Omental fat pad (tissue), 4 donors: ENCODE results near the gene TTLL9. TPM values are rescaled to one million over a fixed set of nuclear protein-coding genes. Genes with fewer than 3 reads are reported as not detected.

Experiments used
- ATAC-seq: fragments of 150-250 bp; one replicate; pipeline ENCODE4 v1.9.1; 2016; ENCODE audit warnings: mild to moderate bottlenecking, moderate library complexity; ENCODE audit not compliant: low FRiP score
- DNase-seq: peaks from one replicate; pipeline ENCODE4 v3.0.0-alpha.2; 2019; ENCODE audit warnings: low spot score
- total RNA-seq, 4 donors: library from RNA; depleted of rRNA; stranded (reverse); fragments of >200 nt; gene quantifications; one replicate each; pipeline ENCODE4 v1.1.0, GENCODE V29; 2016
- TF ChIP-seq, protein P1 (sequence below), 3 donors: fragments of 450-650 bp; IDR thresholded peaks; one replicate each; pipeline ENCODE4 v1.5.1; 2016 to 2017; ENCODE audit warnings: antibody characterized with exemption in 3 of 3, mild to moderate bottlenecking in 3 of 3, moderate library complexity in 2 of 3

TTLL9 gene
- total RNA-seq, 4 donors from 2014 or later = 0.24 to 1.4 (median 0.28) TPM

DNA sequence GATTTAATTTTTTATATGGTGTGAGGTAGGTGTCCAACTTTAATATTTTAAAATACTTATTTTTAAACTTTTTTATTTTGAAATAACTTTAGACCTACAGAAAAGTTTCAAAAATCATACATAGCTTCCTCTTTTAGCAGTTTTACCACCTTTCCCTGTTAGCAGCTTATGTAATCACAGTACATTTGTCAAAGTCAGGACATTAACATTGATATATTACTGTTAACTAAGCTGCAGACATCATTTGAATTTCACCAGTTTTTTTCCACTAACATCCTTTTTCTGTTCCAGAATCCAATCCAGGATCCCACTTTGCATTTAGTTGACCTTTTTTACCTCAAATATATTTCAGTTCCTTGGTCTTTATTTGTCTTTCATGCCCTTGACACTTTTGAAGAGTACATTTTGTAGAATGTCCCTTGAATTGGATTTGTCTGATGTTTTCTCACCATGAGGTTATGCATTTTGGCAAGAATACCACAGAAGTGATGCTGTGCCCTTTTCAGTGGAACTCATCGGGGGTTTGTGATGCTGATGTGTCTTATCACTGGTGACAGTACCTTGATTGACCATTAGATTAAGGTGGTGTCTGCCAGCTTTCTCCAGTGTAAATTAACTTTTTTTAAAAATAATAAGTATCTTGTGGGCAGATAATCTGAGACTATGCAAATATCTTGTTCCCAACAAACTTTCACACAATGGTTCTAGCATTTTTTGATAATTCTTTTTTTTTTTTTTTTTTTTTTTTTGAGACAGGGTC lies 33.4 kb downstream of the TTLL9 start:
- ATAC-seq (no peak), DNase-seq (no peak)
- TF ChIP-seq, protein P1, sequence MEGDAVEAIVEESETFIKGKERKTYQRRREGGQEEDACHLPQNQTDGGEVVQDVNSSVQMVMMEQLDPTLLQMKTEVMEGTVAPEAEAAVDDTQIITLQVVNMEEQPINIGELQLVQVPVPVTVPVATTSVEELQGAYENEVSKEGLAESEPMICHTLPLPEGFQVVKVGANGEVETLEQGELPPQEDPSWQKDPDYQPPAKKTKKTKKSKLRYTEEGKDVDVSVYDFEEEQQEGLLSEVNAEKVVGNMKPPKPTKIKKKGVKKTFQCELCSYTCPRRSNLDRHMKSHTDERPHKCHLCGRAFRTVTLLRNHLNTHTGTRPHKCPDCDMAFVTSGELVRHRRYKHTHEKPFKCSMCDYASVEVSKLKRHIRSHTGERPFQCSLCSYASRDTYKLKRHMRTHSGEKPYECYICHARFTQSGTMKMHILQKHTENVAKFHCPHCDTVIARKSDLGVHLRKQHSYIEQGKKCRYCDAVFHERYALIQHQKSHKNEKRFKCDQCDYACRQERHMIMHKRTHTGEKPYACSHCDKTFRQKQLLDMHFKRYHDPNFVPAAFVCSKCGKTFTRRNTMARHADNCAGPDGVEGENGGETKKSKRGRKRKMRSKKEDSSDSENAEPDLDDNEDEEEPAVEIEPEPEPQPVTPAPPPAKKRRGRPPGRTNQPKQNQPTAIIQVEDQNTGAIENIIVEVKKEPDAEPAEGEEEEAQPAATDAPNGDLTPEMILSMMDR (IDR thresholded peaks at IDR 0.05) = no peak

DNA sequence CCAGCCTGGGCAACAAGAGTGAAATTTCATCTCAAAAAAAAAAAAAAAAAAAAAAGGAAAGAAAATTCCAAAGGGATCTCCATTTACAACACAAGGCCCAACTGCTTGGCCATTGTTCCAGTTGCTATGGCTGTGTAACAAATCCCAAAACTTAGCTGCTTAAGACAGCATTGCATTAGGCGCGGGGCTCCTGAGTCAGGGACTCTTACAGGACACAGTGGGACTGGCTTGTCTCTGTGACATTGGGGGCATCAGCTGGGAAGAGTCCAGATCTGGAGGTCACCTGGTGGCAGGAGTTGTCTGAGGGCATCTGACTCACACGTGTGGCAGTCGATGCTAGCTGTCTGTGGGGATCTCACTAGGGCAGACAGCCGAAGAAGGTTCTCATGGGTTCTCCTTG lies 35.6 kb downstream of the TTLL9 start:
- TF ChIP-seq, protein P1 (IDR thresholded peaks at IDR 0.05) = no peak
- DNase-seq (no peak), ATAC-seq (no peak)

DNA sequence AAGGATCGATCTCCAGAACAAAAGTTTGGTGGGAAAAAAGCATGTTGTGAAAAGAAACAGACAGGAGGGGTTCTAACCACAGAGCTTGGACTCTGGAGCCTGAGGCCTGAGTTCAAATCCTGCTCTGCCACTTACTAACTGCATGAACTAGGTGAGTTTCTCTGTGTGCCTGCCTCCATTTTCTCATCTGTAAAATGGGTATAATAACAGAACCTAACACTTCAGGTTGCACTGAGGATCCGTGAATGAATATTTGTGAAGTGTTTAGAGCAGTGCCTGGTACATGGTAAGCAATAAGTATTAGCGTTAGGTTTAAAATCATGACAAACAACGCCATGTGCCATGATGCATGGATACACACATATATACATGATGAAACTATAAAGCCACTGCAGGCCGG lies 36.6 kb downstream of the TTLL9 start:
- ATAC-seq = no peak
- DNase-seq = no peak
- TF ChIP-seq, protein P1 (IDR thresholded peaks at IDR 0.05) = no peak

DNA sequence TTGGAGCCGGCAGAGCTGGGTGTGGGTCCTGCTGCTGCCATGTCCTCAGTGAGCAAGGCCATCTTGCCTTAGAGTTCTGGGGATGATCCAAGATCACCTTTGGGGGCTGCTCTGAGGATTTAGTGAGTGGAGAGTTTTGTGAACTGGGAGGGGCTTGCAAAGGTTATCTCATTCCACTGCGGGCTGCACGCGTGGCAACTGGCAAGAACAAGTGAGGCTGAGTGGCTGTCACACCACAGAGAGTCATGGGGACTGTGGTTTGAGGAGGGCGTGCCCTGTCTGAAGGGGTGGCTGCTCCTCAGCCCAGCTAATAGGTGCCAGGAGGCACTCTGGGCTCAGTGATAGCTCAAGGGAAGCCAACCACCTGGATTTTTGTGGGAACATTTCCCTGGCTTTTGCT lies 37.6 kb downstream of the TTLL9 start:
- ATAC-seq = no peak
- no peak for DNase-seq

DNA sequence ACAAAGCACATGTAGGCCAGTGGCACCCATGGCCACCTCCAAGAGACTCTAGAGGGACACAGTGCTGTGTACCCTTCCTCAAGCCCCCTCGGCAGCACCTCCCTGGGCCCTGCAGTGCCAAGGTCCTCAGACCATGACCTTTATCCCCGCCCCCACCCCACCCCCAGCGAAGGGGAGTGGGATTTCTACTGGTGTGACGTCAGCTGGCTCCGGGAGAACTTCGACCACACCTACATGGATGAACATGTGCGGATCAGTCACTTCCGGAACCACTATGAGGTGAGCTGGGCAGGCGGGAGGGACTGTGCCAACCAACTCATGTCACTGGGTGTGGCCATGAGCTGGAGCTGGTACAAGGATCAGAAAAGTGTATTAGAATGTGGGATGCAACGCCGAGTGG lies 38.0 kb downstream of the TTLL9 start:
- DNase-seq (no peak), ATAC-seq (no peak)
- TF ChIP-seq, protein P1 (IDR thresholded peaks at IDR 0.05) = no peak

More for the DNA sequence above, 37.6 kb downstream of the TTLL9 start:
- TF ChIP-seq, protein P1 (IDR thresholded peaks at IDR 0.05) = no peak

DNA sequence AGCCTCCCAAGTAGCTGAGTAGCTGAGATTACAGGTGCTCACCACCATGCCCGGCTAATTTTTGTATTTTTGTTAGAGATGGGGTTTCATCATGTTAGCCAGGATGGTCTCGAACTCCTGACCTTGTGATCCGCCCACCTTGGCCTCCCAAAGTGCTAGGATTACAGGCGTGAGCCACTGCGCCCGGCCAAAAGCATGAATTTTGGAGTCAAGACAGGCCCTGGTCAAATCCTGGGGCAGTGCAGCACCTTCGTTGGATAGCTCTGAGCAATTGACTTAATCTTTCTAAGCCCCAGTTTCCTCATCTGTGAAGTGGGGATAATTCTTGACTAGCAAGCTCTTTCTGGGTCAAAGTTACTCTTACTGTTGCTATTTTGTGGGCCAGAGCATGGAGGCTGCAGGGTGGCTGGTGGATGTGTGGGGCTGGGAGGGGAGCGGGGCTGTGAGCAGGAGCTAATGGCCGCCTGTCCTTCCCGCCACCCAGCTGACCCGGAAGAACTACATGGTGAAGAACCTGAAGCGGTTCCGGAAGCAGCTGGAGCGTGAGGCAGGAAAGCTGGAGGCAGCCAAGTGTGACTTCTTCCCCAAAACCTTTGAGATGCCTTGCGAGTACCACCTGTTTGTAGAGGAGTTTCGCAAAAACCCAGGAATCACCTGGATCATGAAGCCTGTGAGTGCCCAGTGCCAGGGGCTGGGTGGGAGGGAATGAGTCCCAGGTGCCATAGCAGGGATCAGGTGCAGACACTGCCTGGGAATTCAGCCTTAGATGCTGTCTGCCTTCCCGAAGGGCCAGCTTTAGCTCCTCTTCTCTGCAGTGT lies 39.0 kb downstream of the TTLL9 start:
- TF ChIP-seq, protein P1 (IDR thresholded peaks at IDR 0.05) = no peak

More for the DNA sequence above, 39.0 kb downstream of the TTLL9 start:
- ATAC-seq (no peak), DNase-seq (no peak)
